ENCODE results near the gene IL17REL. TPM values are rescaled to one million over a fixed set of nuclear protein-coding genes. Genes with fewer than 3 reads are reported as not detected.

IL17REL gene
- polyA plus RNA-seq, 3 donors: not detected

DNA sequence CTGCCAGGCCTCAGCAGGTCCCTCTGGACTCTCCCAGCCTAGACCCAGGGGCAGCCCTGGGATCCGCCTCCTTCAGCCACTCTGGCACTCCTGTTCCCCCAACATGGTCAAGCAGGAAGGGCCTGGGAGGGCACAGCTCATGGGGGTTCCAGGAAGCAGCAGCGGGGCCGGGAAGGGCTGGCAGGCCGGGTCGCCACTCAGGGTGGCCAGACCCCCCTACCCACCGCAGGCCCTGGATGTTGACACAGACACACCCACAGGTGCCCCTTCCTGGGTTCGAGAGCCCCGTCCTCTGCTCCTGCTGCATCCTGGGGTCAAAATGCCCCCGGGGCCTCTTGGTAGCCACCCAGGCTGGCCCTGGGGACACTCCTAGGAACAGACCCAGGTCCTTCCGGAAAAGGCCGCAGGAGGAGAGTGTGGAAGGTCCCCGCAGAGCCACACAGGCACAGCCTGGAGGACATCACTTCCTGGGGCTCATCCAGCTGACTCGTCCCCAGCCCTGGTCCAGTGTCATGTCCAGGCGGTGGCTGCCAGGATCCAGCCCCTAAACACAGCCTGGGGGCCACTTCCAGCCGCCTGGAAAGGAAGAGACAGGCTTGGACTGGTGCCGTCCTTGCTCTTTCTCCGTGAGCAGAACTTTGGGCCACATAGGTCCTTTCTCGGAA is 58.8 kb downstream of the IL17REL start:
- intact Hi-C loops (cut with micrococcal nuclease): no loop called here
- peak overlapping the region in 3 of 7 donors; percentile 32 to 91 (median 37) for H3K27ac Mint-ChIP-seq
- peaks cover 0 to 4% (median 2%) of the 10 kb centered on the region in 3 donors for H3K27me3 Mint-ChIP-seq (ENCODE audit: low read depth in 3 of 3)
- Histone ChIP-seq H3K4me1 (ENCODE audit: control insufficient read depth in 1 of 2, insufficient read depth in 2 of 2, low read length in 2 of 2) (peaks cover 29 to 48% of the 10 kb centered on the region in 2 donors), H3K9ac (ENCODE audit: insufficient read depth, low read length, poor library complexity, severe bottlenecking) (peak overlapping the region; percentile 47), H3K79me2 (ENCODE audit: insufficient read depth, low read length) (no peaks in the 10 kb centered on the region), H3K27ac (ENCODE audit: low read depth in 1 of 2, low read length in 2 of 2) (peak overlapping the region; percentile 19 to 73), H3K36me3 (replicated peaks in 1 of 2; ENCODE audit: control insufficient read depth in 1 of 2, insufficient read depth in 2 of 2, low read length in 2 of 2) (no peaks in the 10 kb centered on the region), H3K9me3 (replicated peaks in 1 of 2; ENCODE audit: control insufficient read depth in 1 of 2, insufficient read depth in 1 of 2, low read length in 2 of 2) (no peaks in the 10 kb centered on the region), H3K4me2 (replicated peaks; ENCODE audit: extremely low read depth, low read length, poor library complexity, severe bottlenecking) (peak overlapping the region; percentile 61), H2AFZ (ENCODE audit: insufficient read depth, low read depth, low read length, poor library complexity, severe bottlenecking) (peak overlapping the region; percentile 77), H4K20me1 (ENCODE audit: insufficient read depth, low read length) (no peaks in the 10 kb centered on the region), H3K4me3 (replicated peaks in 1 of 3; ENCODE audit: low read depth in 2 of 3, low read length in 3 of 3) (peak overlapping the region in 1 of 3 experiments; percentile 36), H3K27me3 (ENCODE audit: control insufficient read depth in 2 of 2, insufficient read depth in 2 of 2, low read length in 2 of 2) (no peaks in the 10 kb centered on the region)
- H3K9me3 Mint-ChIP-seq: no peaks in the 10 kb centered on the region
- TF ChIP-seq, protein P1, sequence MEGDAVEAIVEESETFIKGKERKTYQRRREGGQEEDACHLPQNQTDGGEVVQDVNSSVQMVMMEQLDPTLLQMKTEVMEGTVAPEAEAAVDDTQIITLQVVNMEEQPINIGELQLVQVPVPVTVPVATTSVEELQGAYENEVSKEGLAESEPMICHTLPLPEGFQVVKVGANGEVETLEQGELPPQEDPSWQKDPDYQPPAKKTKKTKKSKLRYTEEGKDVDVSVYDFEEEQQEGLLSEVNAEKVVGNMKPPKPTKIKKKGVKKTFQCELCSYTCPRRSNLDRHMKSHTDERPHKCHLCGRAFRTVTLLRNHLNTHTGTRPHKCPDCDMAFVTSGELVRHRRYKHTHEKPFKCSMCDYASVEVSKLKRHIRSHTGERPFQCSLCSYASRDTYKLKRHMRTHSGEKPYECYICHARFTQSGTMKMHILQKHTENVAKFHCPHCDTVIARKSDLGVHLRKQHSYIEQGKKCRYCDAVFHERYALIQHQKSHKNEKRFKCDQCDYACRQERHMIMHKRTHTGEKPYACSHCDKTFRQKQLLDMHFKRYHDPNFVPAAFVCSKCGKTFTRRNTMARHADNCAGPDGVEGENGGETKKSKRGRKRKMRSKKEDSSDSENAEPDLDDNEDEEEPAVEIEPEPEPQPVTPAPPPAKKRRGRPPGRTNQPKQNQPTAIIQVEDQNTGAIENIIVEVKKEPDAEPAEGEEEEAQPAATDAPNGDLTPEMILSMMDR (IDR thresholded peaks at IDR 0.05): no peak
- DNase-seq: no peak
- H3K4me3 Mint-ChIP-seq: peak overlapping the region in 1 of 2 donors; percentile 48
- peaks cover 19% of the 10 kb centered on the region for H3K4me1 Mint-ChIP-seq
- H3K36me3 Mint-ChIP-seq: peaks cover 0 to under 1% of the 10 kb centered on the region in 2 donors
- 85% methylated on average over 15 of the region's 18 CpGs for WGBS (ENCODE audit: insufficient coverage)

DNA sequence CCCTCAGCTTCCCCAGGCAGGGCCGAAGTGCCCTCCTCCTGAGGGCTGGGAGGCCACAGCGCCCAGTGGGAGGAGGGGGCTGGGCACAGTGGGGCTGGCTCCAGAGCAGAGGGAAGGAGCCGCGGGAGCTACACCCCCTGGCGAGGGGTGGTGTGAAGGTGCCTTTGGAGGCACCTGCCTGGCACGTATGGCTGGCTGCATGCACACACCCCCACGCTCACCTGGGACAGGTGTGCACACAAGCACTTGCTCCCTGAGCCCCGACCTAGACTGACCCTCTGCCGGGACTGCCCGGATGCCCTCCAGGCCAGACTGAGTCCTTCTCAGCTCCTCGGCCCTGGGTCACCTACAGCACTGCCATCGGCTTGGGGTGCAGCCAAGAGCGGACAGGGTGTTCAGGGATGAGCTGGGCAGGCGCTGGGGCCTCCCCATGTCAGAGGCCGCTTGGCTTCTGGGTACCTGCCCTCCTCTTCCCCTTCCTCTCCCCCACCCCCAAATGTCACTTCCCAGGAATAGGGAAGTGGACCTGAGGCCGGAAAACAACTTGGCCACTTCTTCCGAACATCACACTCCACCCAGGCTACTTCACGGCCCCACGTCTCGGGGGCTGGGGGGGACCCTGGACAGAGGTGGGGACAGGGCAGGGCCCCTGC is 59.4 kb downstream of the IL17REL start:
- no peaks in the 10 kb centered on the region for H3K36me3 ChIP-seq (replicated peaks in 1 of 2; ENCODE audit: control insufficient read depth in 1 of 2, insufficient read depth in 2 of 2, low read length in 2 of 2)
- H3K4me3 ChIP-seq (replicated peaks in 1 of 3; ENCODE audit: low read depth in 2 of 3, low read length in 3 of 3): peak overlapping the region in 1 of 3 experiments; percentile 36
- H3K27ac ChIP-seq (ENCODE audit: low read depth in 1 of 2, low read length in 2 of 2): peak overlapping the region; percentile 19 to 73
- no peaks in the 10 kb centered on the region for H3K36me3 Mint-ChIP-seq
- intact Hi-C loops (cut with micrococcal nuclease): no loop called here
- 66% methylated on average over 17 of the region's 20 CpGs for WGBS (ENCODE audit: insufficient coverage)
- no peaks in the 10 kb centered on the region for H3K27me3 ChIP-seq (ENCODE audit: control insufficient read depth in 2 of 2, insufficient read depth in 2 of 2, low read length in 2 of 2)
- H3K27me3 Mint-ChIP-seq (ENCODE audit: low read depth in 3 of 3): peaks cover 0 to 4% (median 2%) of the 10 kb centered on the region in 3 donors
- TF ChIP-seq, protein P1 (IDR thresholded peaks at IDR 0.05): no peak
- H3K27ac Mint-ChIP-seq: peak overlapping the region in 4 of 7 donors; percentile 32 to 91 (median 54)
- H3K9me3 ChIP-seq (replicated peaks in 1 of 2; ENCODE audit: control insufficient read depth in 1 of 2, insufficient read depth in 1 of 2, low read length in 2 of 2): no peaks in the 10 kb centered on the region
- no peaks in the 10 kb centered on the region for H3K79me2 ChIP-seq (ENCODE audit: insufficient read depth, low read length)
- peak overlapping the region; percentile 77 for H2AFZ ChIP-seq (ENCODE audit: insufficient read depth, low read depth, low read length, poor library complexity, severe bottlenecking)
- H4K20me1 ChIP-seq (ENCODE audit: insufficient read depth, low read length): no peaks in the 10 kb centered on the region
- peak; percentile 52 to 69 (median 61) for DNase-seq
- peak overlapping the region; percentile 47 for H3K9ac ChIP-seq (ENCODE audit: insufficient read depth, low read length, poor library complexity, severe bottlenecking)
- H3K4me1 Mint-ChIP-seq: peaks cover 18% of the 10 kb centered on the region
- no peaks in the 10 kb centered on the region for H3K9me3 Mint-ChIP-seq
- H3K4me3 Mint-ChIP-seq: peak overlapping the region in 1 of 2 donors; percentile 48
- peaks cover 29 to 48% of the 10 kb centered on the region in 2 donors for H3K4me1 ChIP-seq (ENCODE audit: control insufficient read depth in 1 of 2, insufficient read depth in 2 of 2, low read length in 2 of 2)
- H3K4me2 ChIP-seq (replicated peaks; ENCODE audit: extremely low read depth, low read length, poor library complexity, severe bottlenecking): peak overlapping the region; percentile 61

Data from CD14-positive monocyte (primary cell).